HG02852 (cell line): Measurements from ENCODE around the gene IQCN.
A peak's percentile ranks its signal among the peaks of the same experiment; 100 is the strongest.

Experiments used
- ATAC-seq: cut with Tn5 transposase; IDR thresholded peaks from one replicate; pipeline ENCODE4 v1.9.1; 2021; ENCODE audit warnings: mild to moderate bottlenecking, moderate library complexity; ENCODE audit not compliant: unreplicated experiment

IQCN gene

GRCh38 chr19:18234194-18234593, 40.1 kb downstream of the IQCN start:
- no peak for ATAC-seq

DNA sequence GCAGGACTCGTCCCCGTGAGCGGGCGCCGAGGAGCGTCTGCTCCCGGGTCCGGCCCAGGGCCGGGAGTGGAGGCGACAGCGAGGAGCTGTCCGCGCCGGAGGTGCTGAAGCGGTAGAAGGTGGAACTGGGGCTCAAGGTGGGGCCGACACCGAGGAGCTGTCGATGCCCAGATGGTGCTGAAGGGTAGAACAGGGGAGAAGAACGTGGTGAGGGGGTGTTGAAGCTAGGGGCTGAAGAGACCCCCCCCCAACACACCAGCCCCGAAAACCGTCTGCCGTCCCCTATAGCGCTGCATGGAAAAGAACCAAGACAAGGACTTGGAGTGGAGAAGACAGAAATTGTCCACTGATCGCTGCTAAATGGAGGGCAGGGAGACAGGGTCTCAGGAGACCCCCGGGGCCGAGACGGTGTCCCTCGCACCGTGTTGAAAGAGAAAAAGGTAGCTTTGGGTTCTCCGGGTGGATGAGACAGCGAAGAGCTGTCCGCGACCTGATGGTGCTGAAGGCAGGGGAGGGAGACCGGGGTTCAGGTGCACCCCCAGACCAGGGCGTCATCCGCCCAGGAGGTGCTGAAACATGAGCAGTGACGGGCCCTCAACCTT, 40.9 kb downstream of the IQCN start:
- no peak for ATAC-seq

DNA sequence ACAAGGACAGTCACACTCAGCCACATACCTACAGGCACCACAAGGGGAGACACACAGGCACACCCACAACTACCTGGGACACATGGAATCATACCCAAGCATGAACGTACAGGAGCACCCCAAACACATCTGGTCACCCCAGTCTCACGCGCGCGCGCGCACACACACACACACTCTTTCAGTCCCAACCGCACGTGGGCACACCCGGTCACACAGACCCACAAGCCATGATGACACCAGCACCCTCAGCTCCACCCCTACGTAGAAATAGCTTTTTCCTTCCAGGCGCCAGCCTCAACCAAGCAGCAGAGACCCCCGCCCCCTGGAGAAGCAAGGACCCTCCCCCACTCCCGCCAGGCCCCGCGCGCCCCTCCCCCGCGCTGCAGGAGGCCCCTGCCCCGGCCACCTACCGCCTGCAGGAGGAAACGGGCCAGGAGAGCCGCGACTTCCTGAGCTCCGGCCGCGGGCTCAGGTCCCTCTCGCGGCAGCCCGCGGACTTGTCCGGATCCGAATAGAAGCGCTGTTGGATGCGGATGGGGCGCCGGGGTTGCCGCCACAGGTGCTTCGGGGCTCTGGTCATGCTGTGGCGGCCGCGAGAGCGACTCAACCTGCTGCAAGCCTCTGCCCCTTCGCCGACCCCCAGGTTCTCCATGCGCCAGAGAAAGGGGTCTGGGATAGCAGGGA, 41.6 kb downstream of the IQCN start:
- ATAC-seq, result no peak

GRCh38 chr19:18231775-18232174, 42.5 kb downstream of the IQCN start:
- ATAC-seq, result no peak

- no peak for ATAC-seq
Observed at GRCh38 chr19:18230941-18231734, 43.1 kb downstream of the IQCN start.

DNA sequence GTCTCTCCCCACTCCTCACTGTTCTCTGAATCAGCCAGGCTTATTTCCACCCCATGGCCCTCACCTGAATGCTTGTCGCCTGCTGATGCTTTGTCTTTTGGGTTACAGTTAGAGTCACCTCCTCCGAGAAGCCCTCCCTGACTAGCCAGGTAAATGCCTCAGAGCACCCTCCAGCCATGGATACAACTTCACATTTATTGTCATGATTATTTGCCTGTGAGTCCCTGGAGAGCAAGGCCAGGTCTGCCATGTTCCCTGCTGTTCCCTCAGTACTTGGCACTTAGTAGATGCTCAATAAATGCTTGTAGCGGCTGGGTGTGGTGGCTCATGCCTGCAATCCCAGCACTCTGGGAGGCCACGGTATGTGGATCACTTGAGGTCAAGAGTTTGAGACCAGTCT, 44.3 kb downstream of the IQCN start:
- no peak for ATAC-seq

DNA sequence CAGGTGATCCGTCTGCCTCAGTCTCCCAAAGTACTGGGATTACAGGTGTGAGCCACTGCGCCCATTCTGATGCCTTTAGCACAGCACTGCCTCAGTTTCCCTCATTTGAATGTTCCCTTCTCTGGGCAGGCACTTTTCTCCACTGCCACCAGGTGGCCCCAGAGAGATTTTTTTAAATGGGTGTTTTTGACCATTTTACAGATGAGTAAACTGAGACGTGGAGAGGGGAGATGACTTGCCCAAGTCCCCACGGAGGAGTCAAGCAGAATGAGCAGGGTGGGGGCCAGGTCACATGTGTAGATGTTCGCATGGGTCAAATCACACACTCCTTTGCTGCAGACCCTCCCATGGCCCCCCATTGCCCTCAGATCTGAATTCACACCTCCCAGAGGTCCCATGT, 44.8 kb downstream of the IQCN start:
- no peak for ATAC-seq

DNA sequence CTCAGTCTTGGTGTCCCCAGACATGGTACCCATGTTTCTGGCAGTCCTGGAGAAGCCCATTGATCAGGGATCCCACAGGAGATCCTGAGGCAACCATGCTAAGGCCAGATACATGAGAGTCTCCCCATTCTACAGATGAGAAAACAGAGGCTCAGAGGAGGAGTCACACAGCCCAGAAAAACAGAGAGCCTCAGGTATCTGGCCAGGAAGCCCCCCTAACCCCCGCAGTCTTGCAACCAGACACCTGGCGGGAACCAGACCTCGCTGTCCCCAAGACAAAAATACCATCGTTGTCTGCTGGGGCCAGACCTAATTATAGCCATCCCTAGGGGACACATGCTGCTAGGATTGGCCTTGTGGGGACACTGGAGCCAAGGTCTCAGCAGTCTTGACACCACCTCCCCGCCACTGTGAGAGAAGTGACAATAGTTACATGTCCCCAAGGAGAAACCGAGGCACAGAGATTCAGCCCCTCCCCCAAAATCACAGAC, 46.4 kb downstream of the IQCN start:
- no peak for ATAC-seq

- ATAC-seq, result no peak
Observed at GRCh38 chr19:18226956-18227780, 47.1 kb downstream of the IQCN start.

DNA sequence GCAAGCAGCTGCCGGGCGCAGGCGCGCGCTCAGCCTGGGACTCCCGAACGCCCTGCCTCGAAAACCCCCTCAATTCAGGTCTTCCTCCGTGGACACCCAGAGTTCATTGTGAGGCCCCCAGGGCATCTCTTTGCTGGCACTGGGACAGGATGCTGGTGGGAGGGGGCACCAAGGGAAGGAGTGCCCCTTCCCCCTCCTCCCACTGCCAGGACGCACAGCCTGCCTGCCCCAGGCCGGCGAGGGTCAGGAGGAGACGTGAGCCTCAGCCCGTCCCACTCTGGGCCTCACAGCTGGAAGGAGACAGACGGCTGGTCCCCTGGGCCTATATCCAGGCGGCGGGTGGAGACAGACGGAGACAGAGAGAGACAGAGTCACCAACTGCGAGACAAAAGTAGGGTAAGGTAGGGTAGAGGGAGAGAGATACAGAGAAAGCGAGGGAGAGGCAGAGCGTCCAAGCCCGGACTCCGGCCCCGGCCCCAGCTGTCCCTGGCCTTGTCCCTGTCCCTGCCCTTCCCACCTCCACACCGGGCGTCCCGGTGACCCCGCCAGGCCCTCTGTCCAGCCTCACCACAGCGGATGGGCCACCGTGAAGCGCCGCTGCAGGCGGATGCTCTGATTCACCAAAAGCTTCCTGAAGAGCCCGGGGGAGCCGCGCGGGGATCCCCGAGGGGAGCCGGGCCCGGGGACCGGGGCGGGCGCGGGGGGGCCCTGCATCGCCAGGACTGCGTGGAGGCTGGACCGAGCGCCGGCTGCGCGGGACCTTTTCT, 48.4 kb downstream of the IQCN start, which contains the start of gene PDE4C:
PDE4C (minus strand) TSS at position 737 of the 767 bp plus-strand sequence; CDS start at position 714, 23 bp downstream.
- ATAC-seq, result no peak

- ATAC-seq, result no peak
Observed at GRCh38 chr19:18225355-18225701, 48.9 kb downstream of the IQCN start.

GRCh38 chr19:18224525-18225354, 49.5 kb downstream of the IQCN start:
- ATAC-seq, result peak; percentile 86

- no peak for ATAC-seq
Observed at GRCh38 chr19:18223860-18224524, 50.3 kb downstream of the IQCN start.

GRCh38 chr19:18221815-18222725, 52.2 kb downstream of the IQCN start:
- ATAC-seq, result no peak

- no peak for ATAC-seq
Observed at GRCh38 chr19:18220632-18221275, 53.5 kb downstream of the IQCN start.

GRCh38 chr19:18219911-18220631, 54.2 kb downstream of the IQCN start:
- no peak for ATAC-seq

GRCh38 chr19:18218600-18218999, 55.7 kb downstream of the IQCN start:
- no peak for ATAC-seq
